K562 (cell line): ENCODE results near the gene GPR39.

ENCODE experiments used
- CREM ChIP-seq: IDR thresholded peaks from 2 replicates; pipeline ENCODE4 v1.6.1; 2014; ENCODE audit warnings: antibody characterized with exemption, low read depth
- CSDE1 ChIP-seq, 2 experiments: fragments of 450-650 bp; IDR thresholded peaks; 2 replicates each; pipeline ENCODE4 v1.6.1; 2016; ENCODE audit warnings: mild to moderate bottlenecking in 1 of 2
- CTCF ChIP-seq, 3 experiments: IDR thresholded peaks in 2 of 3; conservative IDR thresholded peaks in 1 of 3; 2 replicates each; pipeline ENCODE4 v1.5.1; 2011 to 2012; ENCODE audit warnings: low read length in 3 of 3, mild to moderate bottlenecking in 3 of 3, control low read depth in 2 of 3, improper control_type of control experiment in 1 of 3, inconsistent platforms in 1 of 3, low read depth in 1 of 3, mixed read lengths in 1 of 3, moderate library complexity in 1 of 3; ENCODE audit not compliant: insufficient read depth in 2 of 3
- IRF1 ChIP-seq: sonication (generic); formaldehyde crosslinking; IDR thresholded peaks from 2 replicates; pipeline ENCODE4 v1.8.0; 2022; ENCODE audit warnings: missing genetic modification reagents, mild to moderate bottlenecking, borderline replicate concordance
- POLR2B ChIP-seq: fragments of 450-650 bp; IDR thresholded peaks from 2 replicates; pipeline ENCODE4 v1.6.1; 2018; ENCODE audit warnings: low read depth; ENCODE audit not compliant: partially characterized antibody
- RFX1 ChIP-seq: fragments of 450-650 bp; IDR thresholded peaks from 2 replicates; pipeline ENCODE4 v1.6.1; 2016; ENCODE audit warnings: mild to moderate bottlenecking, moderate library complexity
- ZFX ChIP-seq: sonication (generic); formaldehyde crosslinking; IDR thresholded peaks from 2 replicates; pipeline ENCODE4 v1.8.0; 2022; ENCODE audit warnings: mild to moderate bottlenecking, missing genetic modification reagents, moderate library complexity
- ZNF589 ChIP-seq: fragments of 200-800 bp; sonication (Bioruptor generic); IDR thresholded peaks from 2 replicates; pipeline ENCODE4 v1.6.1; 2016; ENCODE audit warnings: low read depth, missing genetic modification characterization, missing compliant biosample characterization
- TF ChIP-seq, protein P1 (sequence below): sonication (generic); formaldehyde crosslinking; IDR thresholded peaks from 2 replicates; pipeline ENCODE4 v1.4.0; 2020; ENCODE audit warnings: mild to moderate bottlenecking, missing genetic modification reagents

GRCh38 chr2:132550946-132551345 is 134.3 kb downstream of the GPR39 start:
- TF ChIP-seq RFX1 (no peak), CSDE1 (IDR thresholded peaks at IDR 0.05) (no peak), POLR2B (no peak), CTCF (IDR thresholded peaks at IDR 0.05 in 2 of 3, conservative IDR thresholded peaks at IDR 0.05 in 1 of 3; ENCODE audit: insufficient read depth in 2 of 3, low read depth in 1 of 3, low read length in 3 of 3) (no peak), ZNF589 (CRISPR knock-in tag) (no peak), IRF1 (no peak), CREM (no peak), ZFX (CRISPR knock-in tag) (no peak)
- TF ChIP-seq, protein P1, sequence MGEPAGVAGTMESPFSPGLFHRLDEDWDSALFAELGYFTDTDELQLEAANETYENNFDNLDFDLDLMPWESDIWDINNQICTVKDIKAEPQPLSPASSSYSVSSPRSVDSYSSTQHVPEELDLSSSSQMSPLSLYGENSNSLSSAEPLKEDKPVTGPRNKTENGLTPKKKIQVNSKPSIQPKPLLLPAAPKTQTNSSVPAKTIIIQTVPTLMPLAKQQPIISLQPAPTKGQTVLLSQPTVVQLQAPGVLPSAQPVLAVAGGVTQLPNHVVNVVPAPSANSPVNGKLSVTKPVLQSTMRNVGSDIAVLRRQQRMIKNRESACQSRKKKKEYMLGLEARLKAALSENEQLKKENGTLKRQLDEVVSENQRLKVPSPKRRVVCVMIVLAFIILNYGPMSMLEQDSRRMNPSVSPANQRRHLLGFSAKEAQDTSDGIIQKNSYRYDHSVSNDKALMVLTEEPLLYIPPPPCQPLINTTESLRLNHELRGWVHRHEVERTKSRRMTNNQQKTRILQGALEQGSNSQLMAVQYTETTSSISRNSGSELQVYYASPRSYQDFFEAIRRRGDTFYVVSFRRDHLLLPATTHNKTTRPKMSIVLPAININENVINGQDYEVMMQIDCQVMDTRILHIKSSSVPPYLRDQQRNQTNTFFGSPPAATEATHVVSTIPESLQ (CRISPR knock-in tag), result no peak
